Neutrophil (primary cell): Measurements from ENCODE around the gene MKLN1.
"Not testable (repeated sequence)": the region's sequence is repeated elsewhere in the genome, so short reads cannot be mapped to it uniquely, and the experiment has no call there.

Experiments used
- H3K27ac ChIP-seq: fragments of 200-600 bp; sonication (generic); 2 replicates; pipeline ENCODE4 v1.5.1; 2016; ENCODE audit warnings: mild to moderate bottlenecking, moderate library complexity
- H3K27me3 ChIP-seq: fragments of 200-600 bp; sonication (generic); 2 replicates; pipeline ENCODE4 v1.6.0; 2016; ENCODE audit warnings: mild to moderate bottlenecking
- H3K36me3 ChIP-seq: fragments of 200-600 bp; sonication (generic); 2 replicates; pipeline ENCODE4 v1.5.1; 2017
- H3K4me1 ChIP-seq, 2 experiments: fragments of 200-600 bp in 1 of 2; sonication (generic) in 1 of 2; 1 replicate in 1 of 2; 2 replicates in 1 of 2; pipeline versions ENCODE4 v1.5.1 to v1.6.1; 2013 to 2016; ENCODE audit warnings: low read depth in 1 of 2, low read length in 1 of 2, mild to moderate bottlenecking in 1 of 2, moderate library complexity in 1 of 2; ENCODE audit not compliant: control insufficient read depth in 1 of 2, insufficient read depth in 1 of 2
- H3K4me3 ChIP-seq, 2 experiments: fragments of 200-600 bp in 1 of 2; sonication (generic) in 1 of 2; 1 replicate in 1 of 2; 2 replicates in 1 of 2; pipeline ENCODE4 v1.5.1; 2013 to 2016; ENCODE audit warnings: low read depth in 1 of 2, low read length in 1 of 2, mild to moderate bottlenecking in 1 of 2, moderate library complexity in 1 of 2
- H3K9me3 ChIP-seq: fragments of 200-600 bp; sonication (generic); 2 replicates; pipeline ENCODE4 v1.5.1; 2016
- TF ChIP-seq, protein P1 (sequence below): fragments of 200-600 bp; sonication (generic); IDR thresholded peaks from 2 replicates; pipeline ENCODE4 v1.5.1; 2016; ENCODE audit warnings: antibody characterized with exemption

The MKLN1 gene

DNA sequence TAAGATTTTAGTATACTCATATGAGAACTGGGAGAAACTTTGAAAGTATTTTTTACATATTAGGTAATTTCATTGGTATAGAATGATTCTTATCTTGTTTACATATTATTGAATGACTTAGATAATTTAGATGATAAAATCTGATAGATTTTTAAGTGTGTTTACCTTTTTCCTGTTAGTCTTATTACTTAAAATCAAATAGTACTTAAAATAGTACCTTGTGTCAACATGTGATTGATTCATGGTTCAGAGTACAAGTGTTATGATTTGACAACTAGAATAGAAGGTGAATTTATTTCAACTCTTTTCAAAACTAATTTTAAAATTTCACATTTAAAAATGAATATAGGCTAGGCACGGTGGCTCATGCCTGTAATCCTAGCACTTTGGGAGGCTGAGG is 4.1 kb downstream of the MKLN1 start:
- TF ChIP-seq, protein P1, sequence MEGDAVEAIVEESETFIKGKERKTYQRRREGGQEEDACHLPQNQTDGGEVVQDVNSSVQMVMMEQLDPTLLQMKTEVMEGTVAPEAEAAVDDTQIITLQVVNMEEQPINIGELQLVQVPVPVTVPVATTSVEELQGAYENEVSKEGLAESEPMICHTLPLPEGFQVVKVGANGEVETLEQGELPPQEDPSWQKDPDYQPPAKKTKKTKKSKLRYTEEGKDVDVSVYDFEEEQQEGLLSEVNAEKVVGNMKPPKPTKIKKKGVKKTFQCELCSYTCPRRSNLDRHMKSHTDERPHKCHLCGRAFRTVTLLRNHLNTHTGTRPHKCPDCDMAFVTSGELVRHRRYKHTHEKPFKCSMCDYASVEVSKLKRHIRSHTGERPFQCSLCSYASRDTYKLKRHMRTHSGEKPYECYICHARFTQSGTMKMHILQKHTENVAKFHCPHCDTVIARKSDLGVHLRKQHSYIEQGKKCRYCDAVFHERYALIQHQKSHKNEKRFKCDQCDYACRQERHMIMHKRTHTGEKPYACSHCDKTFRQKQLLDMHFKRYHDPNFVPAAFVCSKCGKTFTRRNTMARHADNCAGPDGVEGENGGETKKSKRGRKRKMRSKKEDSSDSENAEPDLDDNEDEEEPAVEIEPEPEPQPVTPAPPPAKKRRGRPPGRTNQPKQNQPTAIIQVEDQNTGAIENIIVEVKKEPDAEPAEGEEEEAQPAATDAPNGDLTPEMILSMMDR: no peak
- Histone ChIP-seq H3K27me3 (no peaks in the 10 kb centered on the region), H3K27ac (no peak overlapping the region), H3K4me3 (no peak overlapping the region), H3K36me3 (no peaks in the 10 kb centered on the region), H3K4me1 (peaks cover 28 to 33% of the 10 kb centered on the region in 2 experiments), H3K9me3 (peaks cover 4% of the 10 kb centered on the region)

DNA sequence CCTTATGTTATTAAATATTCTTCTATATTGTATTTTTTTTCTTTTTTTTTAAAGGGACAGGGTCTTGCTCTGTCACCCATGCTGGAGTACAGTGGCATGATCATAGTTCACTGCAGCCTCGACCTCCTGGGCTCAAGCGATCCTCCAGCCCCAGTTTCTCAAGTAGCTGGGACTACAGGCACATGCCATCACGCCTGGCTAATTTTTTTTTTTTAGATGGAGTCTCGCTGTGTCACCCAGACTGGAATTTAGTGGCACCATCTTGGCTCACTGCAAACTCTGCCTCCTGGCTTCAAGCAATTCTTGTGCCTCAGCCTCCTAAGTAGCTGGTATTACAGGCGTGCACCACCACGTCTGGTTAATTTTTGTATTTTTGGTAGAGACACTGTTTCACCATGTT is 5.1 kb downstream of the MKLN1 start:
- not testable (repeated sequence) for H3K9me3 ChIP-seq, H3K27me3 ChIP-seq, H3K27ac ChIP-seq, H3K4me3 ChIP-seq, H3K36me3 ChIP-seq
- peaks cover 22 to 28% of the 10 kb centered on the region in 2 experiments for H3K4me1 ChIP-seq

GRCh38 chr7:131335639-131336381 is 8.1 kb downstream of the MKLN1 start:
- TF ChIP-seq, protein P1: no peak
- H3K27me3 ChIP-seq: no peaks in the 10 kb centered on the region
- no peaks in the 10 kb centered on the region for H3K36me3 ChIP-seq
- H3K9me3 ChIP-seq: peaks cover 5% of the 10 kb centered on the region
- H3K4me3 ChIP-seq: no peak overlapping the region
- H3K4me1 ChIP-seq: peaks cover 0 to 8% of the 10 kb centered on the region in 2 experiments
- no peak overlapping the region for H3K27ac ChIP-seq

GRCh38 chr7:131336956-131337355 is 9.3 kb downstream of the MKLN1 start:
- no peak overlapping the region for H3K4me3 ChIP-seq
- H3K27me3 ChIP-seq: no peaks in the 10 kb centered on the region

GRCh38 chr7:131338173-131338572 is 10.5 kb downstream of the MKLN1 start:
- Histone ChIP-seq H3K36me3 (peaks cover 4% of the 10 kb centered on the region), H3K27me3 (no peaks in the 10 kb centered on the region), H3K9me3 (peaks cover 5% of the 10 kb centered on the region), H3K27ac (peak overlapping the region; percentile 24), H3K4me3 (no peak overlapping the region), H3K4me1 (peaks cover 2 to 5% of the 10 kb centered on the region in 2 experiments)
- TF ChIP-seq, protein P1: no peak

More at GRCh38 chr7:131336956-131337355, 9.3 kb downstream of the MKLN1 start:
- Histone ChIP-seq H3K9me3 (peaks cover 5% of the 10 kb centered on the region), H3K27ac (no peak overlapping the region), H3K4me1 (no peaks in the 10 kb centered on the region), H3K36me3 (peaks cover 4% of the 10 kb centered on the region)
- TF ChIP-seq, protein P1: no peak

GRCh38 chr7:131338691-131339390 is 11.2 kb downstream of the MKLN1 start:
- Histone ChIP-seq H3K27ac (no peak overlapping the region), H3K27me3 (no peaks in the 10 kb centered on the region), H3K9me3 (peaks cover 5% of the 10 kb centered on the region), H3K4me3 (no peak overlapping the region), H3K4me1 (peaks cover 4 to 10% of the 10 kb centered on the region in 2 experiments), H3K36me3 (peaks cover 4% of the 10 kb centered on the region)
- TF ChIP-seq, protein P1: no peak
